ENCODE data around the gene PRDM12. TPM values are rescaled to one million over a fixed set of nuclear protein-coding genes. Genes with fewer than 3 reads are reported as not detected.

Gene PRDM12
- polyA plus RNA-seq, 3 donors = 0.03 TPM; not detected in 2

Other genes with a start within 250 kb of the PRDM12 start
- 100 to 1,000 TPM in 2 of 3 donors, 10 to 100 TPM in 1; 90.1 to 700 (median 349) TPM for gene ASS1, start 219.6 kb upstream of the PRDM12 start, polyA plus RNA-seq
- gene FUBP3, start 85.0 kb upstream of the PRDM12 start, polyA plus RNA-seq = 10 to 100 TPM; 13.3 to 27.9 (median 23.1) TPM
- 10 to 100 TPM in 2 of 3 donors, 1 to 10 TPM in 1; 9.6 to 19.6 (median 18.6) TPM for gene EXOSC2, start 29.2 kb downstream of the PRDM12 start, polyA plus RNA-seq
- gene ABL1, start 170.7 kb downstream of the PRDM12 start, polyA plus RNA-seq = 10 to 100 TPM; 17.0 to 75.0 (median 58.1) TPM
- under 1 TPM in 2 of 3 donors, not detected in 1; 0.03 to 0.12 TPM for gene QRFP, start 232.2 kb downstream of the PRDM12 start, polyA plus RNA-seq

Measured in adipose tissue (tissue), 3 donors.